NCI-H1048 (cell line): ENCODE results near the gene CFLAR.

ENCODE experiments used
- DNase-seq: peaks from one replicate; lab custom pipeline; 2025; lab: John Stamatoyannopoulos, UW

CFLAR gene

GRCh38 chr2:201219328-201220096, 103.5 kb downstream of the CFLAR start:
- DNase-seq = no peak

GRCh38 chr2:201220102-201220570, 104.2 kb downstream of the CFLAR start:
- DNase-seq = no peak

GRCh38 chr2:201223089-201224073, 107.4 kb downstream of the CFLAR start:
- no peak for DNase-seq
